ENCODE results near the gene GJB4. TPM values are rescaled to one million over a fixed set of nuclear protein-coding genes. Genes with fewer than 3 reads are reported as not detected.

Gene GJB4
- total RNA-seq, 1 donor from 2014 or later = not detected

GRCh38 chr1:34745666-34746065 lies 13.9 kb upstream of the GJB4 start:
- peaks cover 0 to 3% (median 0%) of the 10 kb centered on the region in 3 donors for H3K4me1 ChIP-seq (ENCODE audit: control insufficient read depth in 3 of 3, insufficient read depth in 3 of 3, low read length in 3 of 3)
- no peaks in the 10 kb centered on the region for H3K9me3 ChIP-seq (ENCODE audit: control insufficient read depth in 3 of 3, low read length in 3 of 3)
- peaks cover 9 to 40% (median 34%) of the 10 kb centered on the region in 3 donors for H3K27me3 ChIP-seq (ENCODE audit: control insufficient read depth in 3 of 3, insufficient read depth in 3 of 3, low read length in 3 of 3)

GRCh38 chr1:34746101-34746500 lies 13.4 kb upstream of the GJB4 start:
- no peak overlapping the region for H3K4me3 ChIP-seq (ENCODE audit: low read length in 3 of 3)
- peaks cover 0 to 3% (median 0%) of the 10 kb centered on the region in 3 donors for H3K4me1 ChIP-seq (ENCODE audit: control insufficient read depth in 3 of 3, insufficient read depth in 3 of 3, low read length in 3 of 3)
- H3K9me3 ChIP-seq (ENCODE audit: control insufficient read depth in 3 of 3, low read length in 3 of 3) = no peaks in the 10 kb centered on the region
- H3K36me3 ChIP-seq (ENCODE audit: control insufficient read depth in 3 of 3, insufficient read depth in 3 of 3, low read length in 3 of 3) = no peaks in the 10 kb centered on the region
- H3K9ac ChIP-seq (ENCODE audit: low read depth in 1 of 3, low read length in 3 of 3) = no peak overlapping the region
- no peak overlapping the region for H3K27ac ChIP-seq (ENCODE audit: low read depth, low read length)
- peaks cover 9 to 40% (median 34%) of the 10 kb centered on the region in 3 donors for H3K27me3 ChIP-seq (ENCODE audit: control insufficient read depth in 3 of 3, insufficient read depth in 3 of 3, low read length in 3 of 3)

More at GRCh38 chr1:34745666-34746065, 13.9 kb upstream of the GJB4 start:
- Histone ChIP-seq H3K9ac (ENCODE audit: low read depth in 1 of 3, low read length in 3 of 3) (no peak overlapping the region), H3K27ac (ENCODE audit: low read depth, low read length) (no peak overlapping the region), H3K36me3 (ENCODE audit: control insufficient read depth in 3 of 3, insufficient read depth in 3 of 3, low read length in 3 of 3) (no peaks in the 10 kb centered on the region), H3K4me3 (ENCODE audit: low read length in 3 of 3) (no peak overlapping the region)

DNA sequence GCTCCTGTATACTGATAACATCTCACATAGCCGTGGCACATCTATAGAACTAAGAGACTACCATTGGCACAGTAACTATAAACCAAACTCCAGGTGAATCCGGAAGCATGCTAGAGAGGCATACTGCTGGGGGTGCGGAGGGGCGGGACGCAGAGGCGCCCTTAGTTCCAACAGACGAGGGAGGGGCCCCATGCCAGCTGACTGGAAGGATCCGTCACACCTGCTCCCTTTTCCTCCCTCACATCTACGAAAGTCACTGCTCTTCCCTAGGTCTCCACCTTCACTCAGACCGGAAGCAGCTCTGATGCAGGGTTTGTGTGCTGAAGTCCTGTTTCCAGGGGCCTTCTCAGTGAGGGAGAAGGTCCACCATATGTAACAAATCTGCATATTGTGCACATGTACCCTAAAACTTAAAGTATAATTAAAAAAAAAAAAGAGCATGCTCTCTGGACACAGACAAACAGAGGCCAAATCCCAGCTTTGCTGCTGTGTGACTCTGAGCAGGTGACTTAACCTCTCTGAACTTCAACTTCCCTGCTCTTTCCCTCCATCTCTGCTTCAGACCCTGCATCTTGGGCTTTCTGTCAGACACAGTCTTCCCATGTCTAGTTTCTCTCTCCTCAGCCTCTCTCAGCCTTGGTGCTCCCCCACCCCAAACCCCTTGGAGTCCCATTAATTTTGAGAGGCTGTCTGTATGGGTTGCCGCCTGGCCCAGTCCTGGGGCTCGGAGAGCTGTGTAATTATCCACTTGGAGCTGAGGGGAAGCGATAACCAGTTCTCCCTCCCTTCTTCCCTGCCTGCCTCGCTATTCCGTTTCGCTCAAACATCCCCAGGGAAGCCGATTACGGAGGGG lies 12.5 kb upstream of the GJB4 start:
- H3K27ac ChIP-seq (ENCODE audit: low read depth, low read length) = no peak overlapping the region
- H3K9ac ChIP-seq (ENCODE audit: low read depth in 1 of 3, low read length in 3 of 3) = no peak overlapping the region
- H3K4me1 ChIP-seq (ENCODE audit: control insufficient read depth in 3 of 3, insufficient read depth in 3 of 3, low read length in 3 of 3) = peaks cover 0 to 3% (median 0%) of the 10 kb centered on the region in 3 donors
- no peaks in the 10 kb centered on the region for H3K36me3 ChIP-seq (ENCODE audit: control insufficient read depth in 3 of 3, insufficient read depth in 3 of 3, low read length in 3 of 3)
- H3K4me3 ChIP-seq (ENCODE audit: low read length in 3 of 3) = no peak overlapping the region
- no peaks in the 10 kb centered on the region for H3K9me3 ChIP-seq (ENCODE audit: control insufficient read depth in 3 of 3, low read length in 3 of 3)
- H3K27me3 ChIP-seq (ENCODE audit: control insufficient read depth in 3 of 3, insufficient read depth in 3 of 3, low read length in 3 of 3) = peaks cover 9 to 36% (median 27%) of the 10 kb centered on the region in 3 donors

- Histone ChIP-seq H3K4me3 (ENCODE audit: low read length in 3 of 3) (no peak overlapping the region), H3K27ac (ENCODE audit: low read depth, low read length) (no peak overlapping the region), H3K36me3 (ENCODE audit: control insufficient read depth in 3 of 3, insufficient read depth in 3 of 3, low read length in 3 of 3) (no peaks in the 10 kb centered on the region), H3K9ac (ENCODE audit: low read depth in 1 of 3, low read length in 3 of 3) (no peak overlapping the region), H3K4me1 (ENCODE audit: control insufficient read depth in 3 of 3, insufficient read depth in 3 of 3, low read length in 3 of 3) (peaks cover 0 to under 1% (median 0%) of the 10 kb centered on the region in 3 donors), H3K9me3 (ENCODE audit: control insufficient read depth in 3 of 3, low read length in 3 of 3) (no peaks in the 10 kb centered on the region), H3K27me3 (ENCODE audit: control insufficient read depth in 3 of 3, insufficient read depth in 3 of 3, low read length in 3 of 3) (peaks cover 9 to 33% (median 23%) of the 10 kb centered on the region in 3 donors)
These were observed 11.9 kb upstream of the GJB4 start for GRCh38 chr1:34747638-34747941.

GRCh38 chr1:34749992-34750391 lies 9.5 kb upstream of the GJB4 start:
- H3K9ac ChIP-seq (ENCODE audit: low read depth in 1 of 3, low read length in 3 of 3) = no peak overlapping the region
- no peak overlapping the region for H3K4me3 ChIP-seq (ENCODE audit: low read length in 3 of 3)
- no peaks in the 10 kb centered on the region for H3K4me1 ChIP-seq (ENCODE audit: control insufficient read depth in 3 of 3, insufficient read depth in 3 of 3, low read length in 3 of 3)
- no peaks in the 10 kb centered on the region for H3K9me3 ChIP-seq (ENCODE audit: control insufficient read depth in 3 of 3, low read length in 3 of 3)
- H3K27ac ChIP-seq (ENCODE audit: low read depth, low read length) = no peak overlapping the region
- no peaks in the 10 kb centered on the region for H3K36me3 ChIP-seq (ENCODE audit: control insufficient read depth in 3 of 3, insufficient read depth in 3 of 3, low read length in 3 of 3)
- H3K27me3 ChIP-seq (ENCODE audit: control insufficient read depth in 3 of 3, insufficient read depth in 3 of 3, low read length in 3 of 3) = peaks cover 9 to 27% (median 23%) of the 10 kb centered on the region in 3 donors

DNA sequence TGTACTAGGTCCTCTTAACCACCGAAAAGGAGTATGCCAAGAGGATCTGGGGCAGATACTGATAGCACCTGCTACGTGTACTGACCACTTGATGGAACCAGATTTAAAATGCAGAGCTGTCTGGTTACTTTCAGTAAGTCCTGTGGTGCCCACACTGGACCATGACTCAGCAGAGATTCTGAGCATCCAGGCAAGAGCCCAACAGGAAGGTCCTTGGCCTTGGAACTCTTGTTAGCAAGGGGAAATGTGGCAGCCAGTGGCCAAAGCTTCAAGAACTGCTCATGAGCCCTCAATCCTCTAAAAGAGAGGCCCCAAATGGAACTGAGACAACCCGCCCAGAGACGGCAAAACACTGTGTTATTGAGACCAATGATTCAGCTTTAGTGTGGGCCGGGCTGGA lies 8.9 kb upstream of the GJB4 start:
- no peaks in the 10 kb centered on the region for H3K36me3 ChIP-seq (ENCODE audit: control insufficient read depth in 3 of 3, insufficient read depth in 3 of 3, low read length in 3 of 3)
- H3K27me3 ChIP-seq (ENCODE audit: control insufficient read depth in 3 of 3, insufficient read depth in 3 of 3, low read length in 3 of 3) = peaks cover 9 to 22% (median 18%) of the 10 kb centered on the region in 3 donors
- no peak overlapping the region for H3K4me3 ChIP-seq (ENCODE audit: low read length in 3 of 3)
- no peaks in the 10 kb centered on the region for H3K9me3 ChIP-seq (ENCODE audit: control insufficient read depth in 3 of 3, low read length in 3 of 3)
- H3K4me1 ChIP-seq (ENCODE audit: control insufficient read depth in 3 of 3, insufficient read depth in 3 of 3, low read length in 3 of 3) = no peaks in the 10 kb centered on the region
- H3K9ac ChIP-seq (ENCODE audit: low read depth in 1 of 3, low read length in 3 of 3) = no peak overlapping the region
- no peak overlapping the region for H3K27ac ChIP-seq (ENCODE audit: low read depth, low read length)

DNA sequence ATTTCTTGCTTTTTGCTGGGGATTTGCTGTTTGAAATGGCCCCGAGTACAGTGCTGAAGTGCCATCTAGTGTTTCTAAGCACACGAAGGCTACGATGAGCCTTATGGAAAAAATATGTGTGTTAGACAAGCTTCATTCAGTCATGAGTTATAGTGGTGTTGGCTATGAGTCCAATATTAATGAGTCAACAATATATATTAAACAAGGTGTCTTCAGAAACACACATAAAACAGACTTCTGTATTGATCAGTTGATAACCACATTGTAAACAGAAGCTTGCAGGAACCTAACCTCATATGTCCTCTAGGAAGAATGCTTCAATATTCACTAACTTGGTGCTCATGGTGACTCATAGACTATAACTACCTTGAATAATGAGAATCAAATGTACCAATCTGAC lies 6.4 kb upstream of the GJB4 start:
- Histone ChIP-seq H3K9me3 (ENCODE audit: control insufficient read depth in 3 of 3, low read length in 3 of 3) (no peaks in the 10 kb centered on the region), H3K4me1 (ENCODE audit: control insufficient read depth in 3 of 3, insufficient read depth in 3 of 3, low read length in 3 of 3) (no peaks in the 10 kb centered on the region), H3K27me3 (ENCODE audit: control insufficient read depth in 3 of 3, insufficient read depth in 3 of 3, low read length in 3 of 3) (peaks cover 0 to 2% (median 1%) of the 10 kb centered on the region in 3 donors), H3K27ac (ENCODE audit: low read depth, low read length) (no peak overlapping the region), H3K9ac (ENCODE audit: low read depth in 1 of 3, low read length in 3 of 3) (no peak overlapping the region), H3K36me3 (ENCODE audit: control insufficient read depth in 3 of 3, insufficient read depth in 3 of 3, low read length in 3 of 3) (no peaks in the 10 kb centered on the region), H3K4me3 (ENCODE audit: low read length in 3 of 3) (no peak overlapping the region)

DNA sequence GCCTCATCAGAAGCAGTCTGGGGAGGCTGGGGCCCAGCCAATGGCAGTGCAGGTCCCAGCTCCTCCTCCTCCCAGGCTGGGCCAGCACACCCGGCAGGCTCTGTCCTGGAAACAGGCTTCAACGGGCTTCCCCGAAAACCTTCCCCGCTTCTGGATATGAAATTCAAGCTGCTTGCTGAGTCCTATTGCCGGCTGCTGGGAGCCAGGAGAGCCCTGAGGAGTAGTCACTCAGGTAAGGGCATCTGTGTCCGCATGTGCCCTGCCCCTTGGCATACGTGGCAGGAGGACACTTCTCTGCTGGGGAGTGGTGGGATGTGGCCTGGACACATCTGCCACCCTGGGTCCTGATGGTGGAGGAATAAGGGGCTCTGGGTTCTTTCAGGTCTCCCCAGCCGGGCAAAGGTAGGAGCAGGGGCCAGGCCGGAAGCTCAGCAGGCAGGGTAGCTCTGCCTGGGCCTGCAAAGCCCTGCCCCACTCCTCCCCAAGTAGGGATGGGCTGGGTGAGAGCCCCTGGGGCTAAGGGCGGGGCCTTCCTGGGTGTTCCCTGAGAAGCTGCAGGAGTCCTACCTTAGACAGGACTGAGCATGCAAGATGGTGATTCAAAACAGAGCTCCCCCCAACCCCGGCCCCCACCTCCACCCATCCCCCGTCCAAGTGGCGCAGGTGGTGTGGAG lies 4.4 kb upstream of the GJB4 start, which contains the start of gene GJB5:
Gene GJB5 (plus strand): TSS at position 84 of the 674 bp plus-strand sequence. CDS start 2,284 bp downstream, outside the sequence.
- H3K4me1 ChIP-seq (ENCODE audit: control insufficient read depth in 3 of 3, insufficient read depth in 3 of 3, low read length in 3 of 3) = no peaks in the 10 kb centered on the region
- peaks cover 0 to 10% (median 3%) of the 10 kb centered on the region in 3 donors for H3K27me3 ChIP-seq (ENCODE audit: control insufficient read depth in 3 of 3, insufficient read depth in 3 of 3, low read length in 3 of 3)
- no peaks in the 10 kb centered on the region for H3K36me3 ChIP-seq (ENCODE audit: control insufficient read depth in 3 of 3, insufficient read depth in 3 of 3, low read length in 3 of 3)
- no peaks in the 10 kb centered on the region for H3K9me3 ChIP-seq (ENCODE audit: control insufficient read depth in 3 of 3, low read length in 3 of 3)
- no peak within 1 kb of the TSS for H3K27ac ChIP-seq (ENCODE audit: low read depth, low read length)
- H3K4me3 ChIP-seq (ENCODE audit: low read length in 3 of 3) = no peak within 1 kb of the TSS
- H3K9ac ChIP-seq (ENCODE audit: low read depth in 1 of 3, low read length in 3 of 3) = no peak within 1 kb of the TSS

DNA sequence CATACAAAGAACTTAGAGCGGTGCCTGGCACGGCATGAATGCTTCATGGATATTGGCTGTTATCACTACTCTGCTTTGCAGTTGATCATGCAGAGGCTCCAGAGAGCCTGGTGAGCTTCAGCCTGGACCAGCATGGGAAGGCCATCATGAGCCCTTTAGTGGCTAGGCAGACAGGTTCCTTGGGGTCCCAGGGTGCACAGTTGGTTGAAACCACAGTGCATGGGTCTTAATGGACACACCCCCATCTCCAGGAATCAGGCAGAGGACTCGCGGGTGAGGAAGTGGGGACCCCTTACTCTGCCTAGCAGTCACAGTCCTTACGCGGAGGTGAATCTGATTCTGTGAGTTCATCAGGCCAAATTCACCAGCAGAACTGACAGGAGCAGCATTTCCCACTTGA lies 3.6 kb upstream of the GJB4 start:
- Histone ChIP-seq H3K4me3 (ENCODE audit: low read length in 3 of 3) (no peak overlapping the region), H3K27me3 (ENCODE audit: control insufficient read depth in 3 of 3, insufficient read depth in 3 of 3, low read length in 3 of 3) (peaks cover 0 to 10% (median 3%) of the 10 kb centered on the region in 3 donors), H3K36me3 (ENCODE audit: control insufficient read depth in 3 of 3, insufficient read depth in 3 of 3, low read length in 3 of 3) (no peaks in the 10 kb centered on the region), H3K9me3 (ENCODE audit: control insufficient read depth in 3 of 3, low read length in 3 of 3) (no peaks in the 10 kb centered on the region), H3K4me1 (ENCODE audit: control insufficient read depth in 3 of 3, insufficient read depth in 3 of 3, low read length in 3 of 3) (no peaks in the 10 kb centered on the region), H3K27ac (ENCODE audit: low read depth, low read length) (no peak overlapping the region), H3K9ac (ENCODE audit: low read depth in 1 of 3, low read length in 3 of 3) (no peak overlapping the region)

GRCh38 chr1:34757386-34757785 lies 2.2 kb upstream of the GJB4 start:
- Histone ChIP-seq H3K4me3 (ENCODE audit: low read length in 3 of 3) (no peak overlapping the region), H3K27ac (ENCODE audit: low read depth, low read length) (no peak overlapping the region), H3K27me3 (ENCODE audit: control insufficient read depth in 3 of 3, insufficient read depth in 3 of 3, low read length in 3 of 3) (peaks cover 0 to 10% (median 6%) of the 10 kb centered on the region in 3 donors), H3K9ac (ENCODE audit: low read depth in 1 of 3, low read length in 3 of 3) (no peak overlapping the region), H3K4me1 (ENCODE audit: control insufficient read depth in 3 of 3, insufficient read depth in 3 of 3, low read length in 3 of 3) (no peaks in the 10 kb centered on the region), H3K9me3 (ENCODE audit: control insufficient read depth in 3 of 3, low read length in 3 of 3) (no peaks in the 10 kb centered on the region), H3K36me3 (ENCODE audit: control insufficient read depth in 3 of 3, insufficient read depth in 3 of 3, low read length in 3 of 3) (no peaks in the 10 kb centered on the region)
